Transverse colon (tissue), 4 donors: Measurements from ENCODE around the gene RAI1. TPM values are rescaled to one million over a fixed set of nuclear protein-coding genes. Genes with fewer than 3 reads are reported as not detected.

Source experiments
- DNase-seq: peaks from one replicate; pipeline ENCODE4 v3.0.0-alpha.2; 2019
- H3K27ac ChIP-seq, 4 donors: fragments of 200-600 bp; sonication (generic); 2 replicates each; pipeline ENCODE4 v1.5.1; 2016 to 2018; ENCODE audit warnings: inconsistent platforms in 4 of 4
- H3K27me3 ChIP-seq: fragments of 200-600 bp; sonication (generic); 2 replicates; pipeline ENCODE4 v1.5.1; 2017; ENCODE audit warnings: inconsistent platforms
- H3K36me3 ChIP-seq, 4 donors: fragments of 200-600 bp; sonication (generic); 2 replicates each; pipeline ENCODE4 v1.5.1; 2017 to 2019; ENCODE audit warnings: inconsistent platforms in 4 of 4
- H3K4me1 ChIP-seq, 4 donors: fragments of 200-600 bp; sonication (generic); 2 replicates each; pipeline ENCODE4 v1.5.1; 2017 to 2020; ENCODE audit warnings: inconsistent platforms in 4 of 4
- H3K4me3 ChIP-seq, 4 donors: fragments of 200-600 bp; sonication (generic); 1 replicate in 1 of 4; 2 replicates in 3 of 4; pipeline versions ENCODE4 v1.5.1 to v1.6.1; 2017 to 2019; ENCODE audit warnings: inconsistent platforms in 4 of 4
- H3K9me3 ChIP-seq, 2 donors: fragments of 200-600 bp; sonication (generic); 2 replicates each; pipeline ENCODE4 v1.5.1; 2017 to 2019; ENCODE audit warnings: inconsistent platforms in 2 of 2
- EP300 ChIP-seq: sonication (generic); formaldehyde crosslinking; IDR thresholded peaks from one replicate; pipeline ENCODE4 v1.6.1; 2017; ENCODE audit warnings: antibody characterized with exemption, low read depth
- POLR2A ChIP-seq: fragments of 450-650 bp; IDR thresholded peaks from one replicate; pipeline ENCODE4 v1.6.1; 2016; ENCODE audit warnings: antibody characterized with exemption, mild to moderate bottlenecking, moderate library complexity
- POLR2AphosphoS5 ChIP-seq, 3 donors: sonication (generic); formaldehyde crosslinking; IDR thresholded peaks; one replicate each; pipeline ENCODE4 v1.6.1; 2016; ENCODE audit warnings: antibody characterized with exemption in 3 of 3
- WGBS, 2 donors: methylation state at CpG; one replicate each; pipeline ENCODE4 v1.1.5; 2018; ENCODE audit warnings: low coverage in 1 of 2; 5-methylcytosine and 5-hydroxymethylcytosine counted together
- in situ Hi-C, 4 donors: fragments of 200-750 bp; cut with MboI; loops; one replicate each; pipeline versions ENCODE4 v1.15.0 to v1.15.1; 2017; ENCODE audit warnings: low sequenced_read_pairs in 3 of 4, low pct_ligation_motif_present in 1 of 4, low pct_unique_long_range_greater_than_20kb in 1 of 4
- intact Hi-C: fragments of 100-400 bp; cut with DNase I; formaldehyde crosslinking; loops from one replicate; pipeline ENCODE4 v1.15.1; 2023; ENCODE audit warnings: low total_unique reads
- total RNA-seq, 4 donors: library from RNA; depleted of rRNA; stranded (reverse); fragments of >200 nt; gene quantifications; one replicate each; pipeline ENCODE4 v1.1.0, GENCODE V29; 2016
- TF ChIP-seq, protein P1 (sequence below), 5 experiments: fragments of 200-600 bp in 3 of 5; fragments of 450-650 bp in 2 of 5; sonication (generic) in 3 of 5; IDR thresholded peaks; 1 replicate in 2 of 5; 2 replicates in 3 of 5; pipeline ENCODE4 v1.5.1; 2016 to 2017; ENCODE audit warnings: antibody characterized with exemption in 5 of 5, inconsistent platforms in 3 of 5, mild to moderate bottlenecking in 2 of 5, moderate library complexity in 1 of 5

The RAI1 gene
- total RNA-seq, 4 donors from 2014 or later, result 14.1 to 163 (median 34.6) TPM

DNA sequence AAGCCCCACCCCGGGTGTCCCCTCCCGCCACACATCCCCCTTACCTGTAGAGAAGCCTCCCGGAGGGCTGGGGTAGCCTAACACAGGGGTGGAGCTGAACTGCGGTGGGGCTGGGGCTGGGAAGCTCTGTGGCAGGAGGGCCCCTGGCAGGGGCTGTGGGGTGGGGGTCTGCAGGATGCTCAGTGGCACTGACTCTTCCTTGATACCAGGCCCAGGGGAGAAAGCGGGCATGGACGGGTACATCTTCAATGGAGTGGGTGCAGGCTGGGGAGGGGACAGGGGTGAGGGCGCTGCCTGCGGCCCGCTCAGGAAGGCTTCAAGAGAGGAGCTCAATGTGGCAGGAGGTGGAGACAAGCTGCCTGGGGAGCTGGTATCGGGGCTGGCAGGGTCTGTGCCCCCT, 138.8 kb downstream of the RAI1 start:
- Histone ChIP-seq H3K27ac (peak overlapping the region in 3 of 4 donors; percentile 42 to 98 (median 53)), H3K9me3 (no peaks in the 10 kb centered on the region), H3K27me3 (no peaks in the 10 kb centered on the region), H3K4me3 (no peak overlapping the region), H3K36me3 (peaks cover 0 to 15% (median 7%) of the 10 kb centered on the region in 4 donors), H3K4me1 (peaks cover 33 to 72% (median 65%) of the 10 kb centered on the region in 4 donors)
- in situ Hi-C loops, result no loop called here
- TF ChIP-seq POLR2AphosphoS5 (IDR thresholded peaks at IDR 0.05) (no peak), EP300 (no peak), POLR2A (no peak)
- TF ChIP-seq, protein P1, sequence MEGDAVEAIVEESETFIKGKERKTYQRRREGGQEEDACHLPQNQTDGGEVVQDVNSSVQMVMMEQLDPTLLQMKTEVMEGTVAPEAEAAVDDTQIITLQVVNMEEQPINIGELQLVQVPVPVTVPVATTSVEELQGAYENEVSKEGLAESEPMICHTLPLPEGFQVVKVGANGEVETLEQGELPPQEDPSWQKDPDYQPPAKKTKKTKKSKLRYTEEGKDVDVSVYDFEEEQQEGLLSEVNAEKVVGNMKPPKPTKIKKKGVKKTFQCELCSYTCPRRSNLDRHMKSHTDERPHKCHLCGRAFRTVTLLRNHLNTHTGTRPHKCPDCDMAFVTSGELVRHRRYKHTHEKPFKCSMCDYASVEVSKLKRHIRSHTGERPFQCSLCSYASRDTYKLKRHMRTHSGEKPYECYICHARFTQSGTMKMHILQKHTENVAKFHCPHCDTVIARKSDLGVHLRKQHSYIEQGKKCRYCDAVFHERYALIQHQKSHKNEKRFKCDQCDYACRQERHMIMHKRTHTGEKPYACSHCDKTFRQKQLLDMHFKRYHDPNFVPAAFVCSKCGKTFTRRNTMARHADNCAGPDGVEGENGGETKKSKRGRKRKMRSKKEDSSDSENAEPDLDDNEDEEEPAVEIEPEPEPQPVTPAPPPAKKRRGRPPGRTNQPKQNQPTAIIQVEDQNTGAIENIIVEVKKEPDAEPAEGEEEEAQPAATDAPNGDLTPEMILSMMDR (IDR thresholded peaks at IDR 0.05), result no peak
- 85% methylated on average over 10 of the region's 10 CpGs; no CpG with 5 or more reads in 1 of the 2 donors for WGBS, 2 donors
- DNase-seq, result no peak
- intact Hi-C loops, result no loop called here

DNA sequence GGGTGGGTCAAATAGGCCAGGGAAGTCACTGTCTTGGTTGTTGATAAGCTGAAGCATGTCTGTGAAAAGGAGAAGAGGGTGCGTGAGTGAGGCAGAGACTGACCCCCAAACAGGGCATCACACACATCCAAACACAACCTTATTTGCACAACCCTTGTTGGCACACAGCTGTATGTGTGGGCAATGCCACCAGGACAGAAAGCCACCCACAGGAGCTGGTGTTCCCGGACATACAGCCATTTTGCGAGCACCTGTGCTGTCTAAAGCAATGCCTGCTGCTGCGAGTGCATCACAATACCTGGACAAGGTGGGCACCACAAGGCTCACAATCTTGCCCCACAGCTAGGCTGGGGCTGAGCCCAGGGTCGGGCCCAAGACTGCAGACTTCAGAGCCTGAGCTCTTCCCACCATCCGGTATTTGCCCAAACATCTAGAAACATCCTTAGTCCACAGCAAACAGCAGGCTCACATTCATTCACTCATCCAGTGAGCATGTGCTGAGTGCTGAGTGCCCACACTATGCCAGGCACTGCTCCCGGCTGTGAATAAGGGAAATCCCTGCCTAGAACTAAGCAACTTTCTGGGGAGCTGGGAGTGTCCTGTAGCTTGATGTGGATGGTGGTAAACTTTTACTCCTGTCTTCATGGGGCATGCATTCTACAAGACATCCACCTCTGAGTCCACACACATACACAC, 139.4 kb downstream of the RAI1 start:
- Histone ChIP-seq H3K27me3 (no peaks in the 10 kb centered on the region), H3K9me3 (no peaks in the 10 kb centered on the region), H3K27ac (peak overlapping the region in 3 of 4 donors; percentile 42 to 98 (median 53)), H3K4me3 (no peak overlapping the region), H3K4me1 (peaks cover 38 to 77% (median 71%) of the 10 kb centered on the region in 4 donors), H3K36me3 (peaks cover 0 to 13% (median 7%) of the 10 kb centered on the region in 4 donors)
- no peak for DNase-seq
- intact Hi-C loops, result no loop called here
- TF ChIP-seq, protein P1 (IDR thresholded peaks at IDR 0.05), result no peak
- no peak for TF ChIP-seq POLR2AphosphoS5 (IDR thresholded peaks at IDR 0.05)
- 80% methylated on average over 7 of the region's 7 CpGs; no CpG with 5 or more reads in 1 of the 2 donors for WGBS, 2 donors
- in situ Hi-C loops, result no loop called here

DNA sequence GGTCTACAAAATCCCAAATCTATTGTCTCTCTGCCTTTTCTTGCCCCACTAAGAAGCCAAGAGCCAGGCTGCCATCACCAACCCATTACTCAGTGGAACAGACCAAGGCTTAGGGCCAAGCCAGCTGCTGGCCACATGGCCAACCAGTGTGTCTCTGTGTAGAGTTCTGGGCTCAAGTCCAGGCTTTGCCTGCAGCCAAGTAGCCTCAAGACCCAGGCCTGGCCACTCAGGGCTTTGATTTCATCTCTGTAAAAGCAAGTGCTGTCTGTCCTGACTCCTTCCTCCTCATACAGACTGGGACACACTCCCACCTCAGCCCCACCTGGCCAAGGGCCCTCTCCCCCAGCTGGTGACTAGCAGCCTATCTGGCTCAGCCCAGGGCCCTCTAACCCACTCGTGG, 140.9 kb downstream of the RAI1 start:
- Histone ChIP-seq H3K27ac (peak overlapping the region; percentile 73 to 98 (median 83)), H3K4me3 (peak overlapping the region in 3 of 4 donors; percentile 38 to 53 (median 44)), H3K36me3 (peaks cover 0 to 4% (median 2%) of the 10 kb centered on the region in 4 donors), H3K4me1 (peaks cover 42 to 92% (median 78%) of the 10 kb centered on the region in 4 donors), H3K9me3 (no peaks in the 10 kb centered on the region), H3K27me3 (no peaks in the 10 kb centered on the region)
- TF ChIP-seq, protein P1 (IDR thresholded peaks at IDR 0.05), result no peak
- TF ChIP-seq POLR2A, result peak; percentile 11
- no peak for DNase-seq
- WGBS, 2 donors, result 23% methylated on average over 1 of the region's 1 CpG; no CpG with 5 or more reads in 1 of the 2 donors
- intact Hi-C loops (no loop called here), in situ Hi-C loops (no loop called here)

DNA sequence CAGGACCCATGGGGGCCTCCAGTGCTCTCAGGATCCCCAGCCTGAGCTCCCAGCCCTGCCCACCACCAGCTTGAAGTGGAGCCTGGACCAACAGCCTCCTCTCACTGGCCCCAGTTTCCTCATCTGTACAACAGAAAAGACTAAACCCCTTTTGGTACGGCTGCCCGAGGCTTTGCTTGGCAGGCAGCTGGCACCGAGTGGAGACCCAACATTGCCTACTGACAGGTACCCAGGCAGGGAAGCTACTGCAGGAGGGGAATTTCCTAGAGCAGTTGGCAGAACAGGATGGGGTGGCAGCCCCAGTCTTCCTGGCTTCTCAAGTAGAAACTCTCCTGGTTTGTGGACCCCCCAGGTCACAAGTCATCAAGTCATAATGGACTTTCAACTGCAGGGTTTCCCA, 141.4 kb downstream of the RAI1 start:
- peak overlapping the region in 3 of 4 donors; percentile 38 to 53 (median 44) for H3K4me3 ChIP-seq
- in situ Hi-C loops (no loop called here), intact Hi-C loops (no loop called here)
- H3K36me3 ChIP-seq, result peaks cover 0 to under 1% (median 0%) of the 10 kb centered on the region in 4 donors
- peak; percentile 3 for TF ChIP-seq POLR2A
- TF ChIP-seq EP300, result no peak
- TF ChIP-seq, protein P1 (IDR thresholded peaks at IDR 0.05), result no peak
- H3K9me3 ChIP-seq, result no peaks in the 10 kb centered on the region
- 38% methylated on average over 3 of the region's 3 CpGs; no CpG with 5 or more reads in 1 of the 2 donors for WGBS, 2 donors
- H3K27ac ChIP-seq, result peak overlapping the region; percentile 73 to 98 (median 83)
- peaks cover 42 to 92% (median 78%) of the 10 kb centered on the region in 4 donors for H3K4me1 ChIP-seq
- no peak for DNase-seq
- H3K27me3 ChIP-seq, result no peaks in the 10 kb centered on the region
